ENCODE results near the gene MRGPRF.

The MRGPRF gene

GRCh38 chr11:69033431-69033830 is 20.4 kb upstream of the MRGPRF start:
- TF ChIP-seq REST (IDR thresholded peaks at IDR 0.05; ENCODE audit: insufficient read depth in 1 of 2, low read depth in 2 of 2, low read length in 2 of 2): no peak
- no peak for TF ChIP-seq POLR2AphosphoS5 (IDR thresholded peaks at IDR 0.05; ENCODE audit: low read depth, low read length)
- no peak for TF ChIP-seq FOXP2 (optimal IDR thresholded peaks at IDR 0.05; ENCODE audit: borderline replicate concordance, extremely low read depth, extremely low read length, insufficient read depth)
- TF ChIP-seq TAF1 (IDR thresholded peaks at IDR 0.05; ENCODE audit: borderline replicate concordance, insufficient read depth, low read length): no peak
- no peak for TF ChIP-seq SIN3A (IDR thresholded peaks at IDR 0.05; ENCODE audit: borderline replicate concordance, insufficient read depth, low read length)

- TF ChIP-seq FOXP2 (optimal IDR thresholded peaks at IDR 0.05; ENCODE audit: borderline replicate concordance, extremely low read depth, extremely low read length, insufficient read depth): no peak
- no peak for TF ChIP-seq POLR2AphosphoS5 (IDR thresholded peaks at IDR 0.05; ENCODE audit: low read depth, low read length)
- no peak for TF ChIP-seq TAF1 (IDR thresholded peaks at IDR 0.05; ENCODE audit: borderline replicate concordance, insufficient read depth, low read length)
- TF ChIP-seq REST (IDR thresholded peaks at IDR 0.05; ENCODE audit: insufficient read depth in 1 of 2, low read depth in 2 of 2, low read length in 2 of 2): no peak
- no peak for TF ChIP-seq SIN3A (IDR thresholded peaks at IDR 0.05; ENCODE audit: borderline replicate concordance, insufficient read depth, low read length)
Measured at GRCh38 chr11:69032833-69033232, 19.8 kb upstream of the MRGPRF start.

- TF ChIP-seq TAF1 (IDR thresholded peaks at IDR 0.05; ENCODE audit: borderline replicate concordance, insufficient read depth, low read length) (no peak), FOXP2 (optimal IDR thresholded peaks at IDR 0.05; ENCODE audit: borderline replicate concordance, extremely low read depth, extremely low read length, insufficient read depth) (no peak), REST (IDR thresholded peaks at IDR 0.05; ENCODE audit: insufficient read depth in 1 of 2, low read depth in 2 of 2, low read length in 2 of 2) (no peak), SIN3A (IDR thresholded peaks at IDR 0.05; ENCODE audit: borderline replicate concordance, insufficient read depth, low read length) (no peak), POLR2AphosphoS5 (IDR thresholded peaks at IDR 0.05; ENCODE audit: low read depth, low read length) (no peak)
Measured at GRCh38 chr11:69030301-69030700, 17.3 kb upstream of the MRGPRF start.

DNA sequence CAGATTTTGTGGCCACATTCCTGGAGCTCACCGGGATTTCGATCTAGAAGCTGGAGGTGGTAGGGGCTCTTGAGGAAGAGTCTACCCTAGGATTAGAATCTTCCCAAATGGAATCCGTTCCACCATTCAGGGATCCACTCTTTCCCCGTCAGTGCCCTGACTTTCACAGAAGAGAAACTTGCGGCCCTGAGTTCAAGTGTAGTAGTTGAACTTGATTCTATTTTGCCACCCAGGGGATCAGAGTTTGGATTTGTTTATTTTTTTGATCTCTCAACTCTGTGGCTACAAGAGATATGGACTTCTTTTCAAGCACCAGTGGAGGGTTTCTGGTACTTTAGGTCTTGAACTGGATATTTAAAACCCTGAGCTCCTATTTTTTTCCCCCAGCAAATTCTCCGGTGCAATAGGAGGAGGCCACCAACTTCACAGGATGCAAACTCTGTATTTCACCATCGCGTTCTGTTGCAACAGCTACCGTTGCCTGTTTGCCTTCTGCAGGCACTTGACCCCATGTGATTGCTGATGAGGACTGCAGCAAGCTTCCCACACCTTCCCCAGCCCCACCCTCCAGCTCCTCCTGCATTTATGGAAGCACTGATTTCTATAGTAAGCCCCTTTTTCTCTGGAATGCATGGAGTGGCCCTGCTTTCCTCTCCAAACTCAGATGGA is 14.8 kb upstream of the MRGPRF start:
- TF ChIP-seq REST (IDR thresholded peaks at IDR 0.05; ENCODE audit: insufficient read depth in 1 of 2, low read depth in 2 of 2, low read length in 2 of 2) (no peak), TAF1 (IDR thresholded peaks at IDR 0.05; ENCODE audit: borderline replicate concordance, insufficient read depth, low read length) (no peak), FOXP2 (optimal IDR thresholded peaks at IDR 0.05; ENCODE audit: borderline replicate concordance, extremely low read depth, extremely low read length, insufficient read depth) (no peak)

- TF ChIP-seq REST (IDR thresholded peaks at IDR 0.05; ENCODE audit: insufficient read depth in 1 of 2, low read depth in 2 of 2, low read length in 2 of 2) (no peak), TAF1 (IDR thresholded peaks at IDR 0.05; ENCODE audit: borderline replicate concordance, insufficient read depth, low read length) (no peak), POLR2AphosphoS5 (IDR thresholded peaks at IDR 0.05; ENCODE audit: low read depth, low read length) (no peak), SIN3A (IDR thresholded peaks at IDR 0.05; ENCODE audit: borderline replicate concordance, insufficient read depth, low read length) (no peak), FOXP2 (optimal IDR thresholded peaks at IDR 0.05; ENCODE audit: borderline replicate concordance, extremely low read depth, extremely low read length, insufficient read depth) (no peak)
Measured at GRCh38 chr11:69024509-69024908, 11.5 kb upstream of the MRGPRF start.

Data from PFSK-1 (cell line).